H1 (cell line): ENCODE data around the gene DDX56.

ENCODE experiments used
- CBX5 ChIP-seq: fragments of 300-800, 300-1000 bp; sonication (generic); IDR thresholded peaks from 2 replicates; pipeline ENCODE4 v1.7.1; 2016; ENCODE audit warnings: antibody characterized with exemption, low read length, low read depth
- CBX8 ChIP-seq: fragments of 300-800, 300-1000 bp; sonication (generic); IDR thresholded peaks from 2 replicates; pipeline ENCODE4 v1.7.1; 2016; ENCODE audit warnings: low read depth, low read length, borderline replicate concordance
- CREB1 ChIP-seq: IDR thresholded peaks from 2 replicates; pipeline ENCODE4 v1.6.1; 2012; ENCODE audit warnings: inconsistent platforms
- JUND ChIP-seq: IDR thresholded peaks from 2 replicates; pipeline ENCODE4 v1.6.1; 2011; ENCODE audit warnings: mild to moderate bottlenecking, improper control_type of control experiment, low read length
- KDM1A ChIP-seq: fragments of 200-600, 300-600 bp; sonication (generic); IDR thresholded peaks from 2 replicates; pipeline ENCODE4 v1.7.1; 2016; ENCODE audit warnings: mild to moderate bottlenecking, low read length, borderline replicate concordance
- KDM4A ChIP-seq: IDR thresholded peaks from one replicate; pipeline ENCODE4 v1.7.1; 2012; ENCODE audit warnings: low read depth, mild to moderate bottlenecking, moderate library complexity, low read length, inconsistent platforms; ENCODE audit not compliant: severe bottlenecking
- SIRT6 ChIP-seq: IDR thresholded peaks from one replicate; pipeline ENCODE4 v1.7.1; 2012; ENCODE audit warnings: low read length, inconsistent platforms
- TAF1 ChIP-seq: IDR thresholded peaks from 2 replicates; pipeline ENCODE4 v1.6.1; 2011; ENCODE audit warnings: mild to moderate bottlenecking, low read depth, low read length
- TEAD4 ChIP-seq: IDR thresholded peaks from 2 replicates; pipeline ENCODE4 v1.6.1; 2012; ENCODE audit warnings: low read depth, low read length, inconsistent platforms, mixed read lengths
- TF ChIP-seq, protein P1 (sequence below), 3 experiments: IDR thresholded peaks; 1 replicate in 2 of 3; 2 replicates in 1 of 3; pipeline versions ENCODE4 v1.5.1 to v1.6.1; 2011; ENCODE audit warnings: low read length in 3 of 3, mild to moderate bottlenecking in 3 of 3, inconsistent platforms in 2 of 3, low read depth in 1 of 3, moderate library complexity in 1 of 3; ENCODE audit not compliant: insufficient read depth in 1 of 3; ENCODE audit errors: control extremely low read depth in 1 of 3
- TF ChIP-seq, protein P2 (sequence below): IDR thresholded peaks from 2 replicates; pipeline ENCODE4 v1.6.1; 2011; ENCODE audit warnings: low read length, improper control_type of control experiment
- TF ChIP-seq, protein P3 (sequence below): IDR thresholded peaks from 2 replicates; pipeline ENCODE4 v1.6.1; 2012; ENCODE audit warnings: inconsistent platforms

DNA sequence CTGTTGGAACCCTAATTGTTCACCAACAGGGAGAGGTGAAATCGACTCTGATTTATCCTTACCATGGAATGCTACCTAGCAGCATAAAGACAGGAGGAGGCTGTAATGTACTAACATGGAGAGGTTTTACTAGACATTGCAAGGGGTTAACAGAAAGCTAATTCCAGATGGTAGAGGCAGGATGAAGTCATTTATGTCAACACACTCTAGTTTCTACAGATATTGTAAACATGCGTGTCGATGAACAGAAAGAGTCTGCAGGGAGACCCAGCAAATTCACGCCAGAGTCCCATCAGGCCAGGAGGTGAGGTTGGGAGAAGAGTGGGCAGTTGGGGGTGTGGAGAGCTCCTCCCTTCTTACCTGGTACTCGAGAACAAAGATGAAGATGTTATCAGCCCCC lies 39.6 kb downstream of the DDX56 start:
- TF ChIP-seq CBX8: no peak
- TF ChIP-seq, protein P1, sequence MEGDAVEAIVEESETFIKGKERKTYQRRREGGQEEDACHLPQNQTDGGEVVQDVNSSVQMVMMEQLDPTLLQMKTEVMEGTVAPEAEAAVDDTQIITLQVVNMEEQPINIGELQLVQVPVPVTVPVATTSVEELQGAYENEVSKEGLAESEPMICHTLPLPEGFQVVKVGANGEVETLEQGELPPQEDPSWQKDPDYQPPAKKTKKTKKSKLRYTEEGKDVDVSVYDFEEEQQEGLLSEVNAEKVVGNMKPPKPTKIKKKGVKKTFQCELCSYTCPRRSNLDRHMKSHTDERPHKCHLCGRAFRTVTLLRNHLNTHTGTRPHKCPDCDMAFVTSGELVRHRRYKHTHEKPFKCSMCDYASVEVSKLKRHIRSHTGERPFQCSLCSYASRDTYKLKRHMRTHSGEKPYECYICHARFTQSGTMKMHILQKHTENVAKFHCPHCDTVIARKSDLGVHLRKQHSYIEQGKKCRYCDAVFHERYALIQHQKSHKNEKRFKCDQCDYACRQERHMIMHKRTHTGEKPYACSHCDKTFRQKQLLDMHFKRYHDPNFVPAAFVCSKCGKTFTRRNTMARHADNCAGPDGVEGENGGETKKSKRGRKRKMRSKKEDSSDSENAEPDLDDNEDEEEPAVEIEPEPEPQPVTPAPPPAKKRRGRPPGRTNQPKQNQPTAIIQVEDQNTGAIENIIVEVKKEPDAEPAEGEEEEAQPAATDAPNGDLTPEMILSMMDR (IDR thresholded peaks at IDR 0.05; ENCODE audit: control extremely low read depth in 1 of 3, insufficient read depth in 1 of 3, low read depth in 1 of 3, low read length in 3 of 3): no peak
- no peak for TF ChIP-seq CREB1
- no peak for TF ChIP-seq SIRT6
- TF ChIP-seq, protein P2, sequence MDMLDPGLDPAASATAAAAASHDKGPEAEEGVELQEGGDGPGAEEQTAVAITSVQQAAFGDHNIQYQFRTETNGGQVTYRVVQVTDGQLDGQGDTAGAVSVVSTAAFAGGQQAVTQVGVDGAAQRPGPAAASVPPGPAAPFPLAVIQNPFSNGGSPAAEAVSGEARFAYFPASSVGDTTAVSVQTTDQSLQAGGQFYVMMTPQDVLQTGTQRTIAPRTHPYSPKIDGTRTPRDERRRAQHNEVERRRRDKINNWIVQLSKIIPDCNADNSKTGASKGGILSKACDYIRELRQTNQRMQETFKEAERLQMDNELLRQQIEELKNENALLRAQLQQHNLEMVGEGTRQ: no peak
- TF ChIP-seq KDM1A: no peak
- TF ChIP-seq JUND: no peak
- TF ChIP-seq, protein P3, sequence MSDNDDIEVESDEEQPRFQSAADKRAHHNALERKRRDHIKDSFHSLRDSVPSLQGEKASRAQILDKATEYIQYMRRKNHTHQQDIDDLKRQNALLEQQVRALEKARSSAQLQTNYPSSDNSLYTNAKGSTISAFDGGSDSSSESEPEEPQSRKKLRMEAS: no peak
- no peak for TF ChIP-seq TEAD4
- TF ChIP-seq CBX5: no peak
- TF ChIP-seq KDM4A: no peak
- no peak for TF ChIP-seq TAF1
